HG02943 (cell line): Measurements from ENCODE around the gene CEACAM16.
A peak's percentile ranks its signal among the peaks of the same experiment; 100 is the strongest.
"Not testable (repeated sequence)": the region's sequence is repeated elsewhere in the genome, so short reads cannot be mapped to it uniquely, and the experiment has no call there.

Experiments used
- ATAC-seq: cut with Tn5 transposase; IDR thresholded peaks from one replicate; pipeline ENCODE4 v1.9.1; 2021; ENCODE audit warnings: mild to moderate bottlenecking, low read depth, moderate library complexity; ENCODE audit not compliant: unreplicated experiment

Gene CEACAM16, protein sequence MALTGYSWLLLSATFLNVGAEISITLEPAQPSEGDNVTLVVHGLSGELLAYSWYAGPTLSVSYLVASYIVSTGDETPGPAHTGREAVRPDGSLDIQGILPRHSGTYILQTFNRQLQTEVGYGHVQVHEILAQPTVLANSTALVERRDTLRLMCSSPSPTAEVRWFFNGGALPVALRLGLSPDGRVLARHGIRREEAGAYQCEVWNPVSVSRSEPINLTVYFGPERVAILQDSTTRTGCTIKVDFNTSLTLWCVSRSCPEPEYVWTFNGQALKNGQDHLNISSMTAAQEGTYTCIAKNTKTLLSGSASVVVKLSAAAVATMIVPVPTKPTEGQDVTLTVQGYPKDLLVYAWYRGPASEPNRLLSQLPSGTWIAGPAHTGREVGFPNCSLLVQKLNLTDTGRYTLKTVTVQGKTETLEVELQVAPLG

DNA sequence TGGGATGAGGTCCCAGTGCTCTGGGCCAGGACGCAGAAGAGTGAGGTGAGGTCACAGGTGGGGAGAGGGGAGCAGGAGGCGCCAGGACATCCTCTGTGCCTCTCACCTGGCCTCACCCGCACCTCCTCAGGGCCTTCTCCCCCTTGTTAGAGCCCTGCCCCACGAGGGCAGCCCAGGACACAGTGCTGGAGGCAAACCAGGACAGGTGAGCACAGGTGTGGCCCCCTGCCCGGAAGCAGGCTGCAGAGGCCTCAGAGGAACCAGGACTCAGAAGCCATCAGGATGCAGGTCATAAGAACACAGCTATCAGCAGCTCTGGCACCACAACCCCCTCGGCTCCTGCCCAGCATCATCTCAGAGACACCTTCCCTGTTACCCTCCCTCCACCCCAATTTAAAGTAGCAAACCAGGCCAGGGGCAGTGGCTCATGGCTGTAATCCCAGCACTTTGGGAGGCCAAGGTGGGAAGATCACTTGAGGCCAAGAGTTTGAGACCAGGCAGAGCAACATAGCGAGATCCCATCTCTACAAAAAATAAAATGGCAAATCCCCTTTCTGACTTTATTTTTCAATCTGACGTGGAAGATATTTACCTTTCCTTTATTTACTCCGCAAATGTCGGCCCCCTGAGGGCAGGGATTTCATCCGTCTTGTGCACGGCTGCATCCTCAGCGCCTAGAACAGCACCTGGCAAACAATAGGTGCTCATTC is at the start of gene CEACAM16:
Gene CEACAM16 (plus strand): TSS at position 660 of the 710 bp plus-strand sequence. CDS start 2,306 bp downstream, outside the sequence.
- no peak for ATAC-seq

DNA sequence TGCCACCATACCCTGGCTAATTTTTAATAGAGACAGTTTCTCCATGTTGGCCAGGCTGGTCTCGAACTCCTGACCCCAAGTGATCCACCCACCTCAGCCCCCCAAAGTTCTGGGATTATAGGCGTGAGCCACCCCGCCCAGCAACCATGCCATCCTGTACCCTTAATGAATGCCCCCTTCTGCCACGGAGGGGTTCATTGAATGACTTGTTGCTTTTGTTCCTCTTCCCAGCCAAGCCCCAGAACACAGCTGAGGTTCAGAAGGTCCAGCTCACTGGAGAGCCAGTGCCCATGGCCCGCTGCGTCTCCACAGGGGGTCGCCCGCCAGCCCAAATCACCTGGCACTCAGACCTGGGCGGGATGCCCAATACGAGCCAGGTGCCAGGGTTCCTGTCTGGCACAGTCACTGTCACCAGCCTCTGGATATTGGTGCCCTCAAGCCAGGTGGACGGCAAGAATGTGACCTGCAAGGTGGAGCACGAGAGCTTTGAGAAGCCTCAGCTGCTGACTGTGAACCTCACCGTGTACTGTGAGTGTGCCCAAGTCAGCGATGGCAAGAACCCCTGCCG is 49.3 kb upstream of the CEACAM16 start:
- ATAC-seq: no peak

DNA sequence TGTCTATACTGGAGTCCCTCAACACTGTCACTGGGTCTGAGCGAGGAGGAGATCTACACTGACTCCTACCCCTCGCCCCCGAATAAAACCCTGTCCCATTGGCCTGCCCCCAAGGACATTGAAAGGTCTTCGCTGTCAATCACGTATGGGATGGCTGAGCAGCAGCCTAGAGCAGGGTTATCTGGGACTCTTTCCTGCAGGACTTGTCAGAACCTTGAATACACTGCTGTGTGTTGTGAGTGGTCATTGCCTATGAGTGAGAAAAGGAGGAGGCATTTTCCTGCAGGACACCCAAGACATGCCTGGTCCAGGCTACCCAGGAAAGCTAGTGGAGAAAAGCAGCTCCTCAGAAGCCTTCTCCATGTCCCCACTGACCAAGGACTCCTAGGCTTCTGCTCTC is 45.6 kb upstream of the CEACAM16 start:
- no peak for ATAC-seq

DNA sequence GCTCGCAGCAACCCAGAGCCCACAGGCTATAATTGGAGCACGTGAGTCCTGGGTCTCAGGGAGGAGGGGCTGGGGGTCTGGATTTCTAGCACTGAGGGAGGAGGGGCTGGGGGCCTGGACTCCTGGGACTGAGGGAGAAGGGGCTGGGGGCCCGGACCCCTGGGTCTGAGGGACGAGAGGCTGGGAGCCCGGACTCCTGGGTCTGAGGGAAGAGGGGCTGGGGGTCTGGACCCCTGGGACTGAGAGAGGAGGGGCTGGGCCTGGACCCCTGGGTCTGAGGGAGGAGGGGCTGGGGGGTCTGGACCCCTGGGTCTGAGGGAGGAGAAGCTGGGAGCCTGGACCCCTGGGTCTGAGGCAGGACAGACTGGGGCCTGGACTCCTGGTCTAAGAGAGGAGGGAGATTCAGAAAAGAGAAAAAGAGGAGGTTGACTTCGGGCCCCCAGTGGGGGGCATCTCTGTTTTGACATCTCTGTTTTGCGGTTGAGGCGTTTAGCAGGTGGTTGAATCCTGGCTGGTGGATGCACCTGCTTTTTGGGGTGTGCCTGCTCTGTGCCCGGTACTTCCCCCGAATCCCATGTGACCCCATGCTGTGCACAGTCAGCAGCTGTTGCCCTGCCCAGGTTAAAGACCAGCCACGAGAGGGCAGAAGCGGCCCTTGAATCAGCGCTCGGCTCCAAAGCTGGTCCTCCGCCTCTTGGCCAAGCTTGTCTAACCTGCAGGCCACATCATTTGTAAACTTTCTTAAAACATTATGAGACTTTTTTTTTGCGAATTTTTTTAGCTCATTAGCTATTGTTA is 44.8 kb upstream of the CEACAM16 start:
- ATAC-seq: peak; percentile 87

DNA sequence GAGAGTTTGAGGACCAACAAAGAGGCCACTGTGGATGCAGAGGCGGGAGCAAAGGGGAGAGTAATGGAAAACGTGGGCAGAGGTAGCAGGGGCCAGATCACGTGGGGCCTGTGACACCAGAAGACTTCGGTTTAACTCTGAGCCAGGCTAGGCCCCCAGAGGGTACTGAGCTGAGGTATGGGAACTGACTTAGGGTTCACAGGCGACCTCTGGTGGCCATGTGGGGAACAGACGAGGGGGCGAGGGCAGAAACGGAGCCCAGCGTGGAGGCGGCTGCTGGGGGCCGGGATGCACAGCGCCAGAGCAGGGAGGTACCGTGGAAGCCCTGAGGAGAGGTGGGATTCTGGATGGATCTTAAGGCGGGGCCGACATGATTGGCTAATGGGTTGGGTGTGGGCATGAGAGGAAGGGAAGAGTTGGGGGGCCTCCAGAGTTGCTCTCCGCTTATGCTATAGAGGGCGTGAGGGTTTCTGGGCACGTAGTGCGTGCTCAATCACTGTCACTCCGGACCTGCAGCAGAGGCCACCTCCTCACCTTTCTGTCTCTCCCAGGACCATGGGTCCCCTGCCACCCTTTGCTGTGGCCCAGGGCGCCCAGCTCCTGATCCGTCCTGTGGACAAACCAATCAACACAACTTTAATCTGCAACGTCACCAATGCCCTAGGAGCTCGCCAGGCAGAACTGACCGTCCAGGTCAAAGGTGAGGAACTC is 41.6 kb upstream of the CEACAM16 start:
- ATAC-seq: no peak

GRCh38 chr19:44658069-44658733 is 40.8 kb upstream of the CEACAM16 start:
- no peak for ATAC-seq

DNA sequence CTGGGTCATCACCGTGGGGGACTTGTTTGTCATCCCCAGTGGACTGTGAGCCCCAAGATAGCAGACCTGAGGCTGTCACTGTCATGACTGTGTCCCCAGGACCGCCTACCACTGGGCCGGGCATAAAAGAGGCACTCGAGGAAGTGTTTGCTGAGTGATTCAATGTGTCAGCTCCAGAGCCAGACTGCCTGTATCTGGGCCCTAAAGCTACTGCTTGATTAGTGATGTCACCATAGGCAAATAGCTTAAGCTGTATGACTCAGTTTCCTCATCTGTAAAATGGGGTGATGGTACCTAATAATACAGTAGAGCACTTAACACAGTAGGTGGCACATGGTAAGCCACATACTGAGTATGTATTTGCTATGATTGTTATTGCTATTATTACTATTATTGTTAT is 38.9 kb upstream of the CEACAM16 start:
- no peak for ATAC-seq

GRCh38 chr19:44661205-44661604 is 37.7 kb upstream of the CEACAM16 start:
- ATAC-seq: no peak

- ATAC-seq: no peak
Measured at GRCh38 chr19:44661904-44662303, 37.0 kb upstream of the CEACAM16 start.

DNA sequence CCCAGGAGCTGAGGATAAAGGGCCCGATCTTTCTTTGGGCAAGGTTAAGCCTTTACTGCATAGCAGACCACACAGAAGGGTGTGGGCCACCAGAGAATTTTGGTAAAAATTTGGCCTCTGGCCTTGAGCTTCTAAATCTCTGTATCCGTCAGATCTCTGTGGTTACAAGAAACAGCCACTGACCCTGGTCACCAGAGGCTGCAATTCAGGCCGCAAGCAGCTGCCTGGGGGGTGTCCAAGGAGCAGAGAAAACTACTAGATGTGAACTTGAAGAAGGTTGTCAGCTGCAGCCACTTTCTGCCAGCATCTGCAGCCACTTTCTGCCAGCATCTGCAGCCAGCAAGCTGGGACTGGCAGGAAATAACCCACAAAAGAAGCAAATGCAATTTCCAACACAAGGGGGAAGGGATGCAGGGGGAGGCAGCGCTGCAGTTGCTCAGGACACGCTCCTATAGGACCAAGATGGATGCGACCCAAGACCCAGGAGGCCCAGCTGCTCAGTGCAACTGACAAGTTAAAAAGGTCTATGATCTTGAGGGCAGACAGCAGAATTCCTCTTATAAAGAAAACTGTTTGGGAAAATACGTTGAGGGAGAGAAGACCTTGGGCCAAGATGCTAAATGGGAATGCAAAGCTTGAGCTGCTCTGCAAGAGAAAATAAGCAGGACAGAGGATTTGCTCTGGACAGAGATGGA is 36.1 kb upstream of the CEACAM16 start:
- ATAC-seq: no peak

GRCh38 chr19:44663996-44664395 is 35.0 kb upstream of the CEACAM16 start:
- no peak for ATAC-seq

- no peak for ATAC-seq
Measured at GRCh38 chr19:44664976-44665375, 34.0 kb upstream of the CEACAM16 start.

DNA sequence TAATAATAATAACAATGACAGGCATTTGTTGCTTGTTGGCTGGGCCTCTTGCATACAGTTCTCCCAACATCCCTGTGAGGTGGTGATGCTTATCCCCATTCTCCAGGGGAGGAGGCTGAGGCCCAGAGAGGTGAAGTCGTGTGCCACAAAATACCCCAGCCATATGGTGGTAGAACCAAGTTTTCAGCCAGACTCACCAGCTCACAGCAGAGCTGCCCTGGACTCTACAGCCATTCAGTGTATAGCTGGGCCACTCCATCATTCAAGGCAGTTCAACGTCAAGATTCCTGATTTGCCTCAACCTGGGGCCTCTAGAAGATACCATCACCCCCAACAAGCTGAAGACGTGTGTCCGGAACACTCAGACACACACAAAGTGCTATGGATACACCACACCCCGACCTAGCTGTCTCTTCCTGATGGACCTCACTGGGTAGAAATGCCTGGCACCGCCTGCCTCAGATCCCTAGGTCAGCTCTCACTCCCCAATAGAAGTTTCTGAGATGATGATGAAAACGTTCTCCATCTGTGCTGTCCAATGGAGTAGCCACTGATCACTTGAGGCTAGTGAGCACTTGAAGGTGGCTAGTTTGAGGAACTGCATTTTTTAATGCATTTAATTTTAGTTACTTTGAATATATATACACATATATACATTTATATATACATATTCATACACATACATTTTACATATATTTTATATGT is 31.9 kb upstream of the CEACAM16 start:
- ATAC-seq: no peak

GRCh38 chr19:44668985-44669764 is 29.8 kb upstream of the CEACAM16 start:
- ATAC-seq: no peak

DNA sequence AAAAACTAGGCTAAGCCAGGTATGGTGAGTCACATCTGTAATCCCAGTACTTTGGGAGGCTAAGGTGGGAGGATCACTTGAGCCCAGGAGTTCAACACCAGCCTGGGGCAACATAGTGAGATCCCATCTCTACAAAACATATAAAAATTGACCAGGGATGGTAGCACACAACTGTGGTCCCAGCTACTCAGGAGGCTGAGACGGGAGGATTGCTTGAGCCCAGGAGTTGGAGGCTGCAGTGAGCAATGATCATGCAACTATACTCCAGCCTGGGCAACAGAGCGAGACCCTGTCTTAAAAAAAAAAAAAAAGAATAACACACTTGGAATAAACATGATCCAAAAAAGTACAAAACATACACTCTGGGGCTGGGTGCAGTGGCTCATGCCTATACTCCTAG is 28.9 kb upstream of the CEACAM16 start:
- ATAC-seq: not testable (repeated sequence)

DNA sequence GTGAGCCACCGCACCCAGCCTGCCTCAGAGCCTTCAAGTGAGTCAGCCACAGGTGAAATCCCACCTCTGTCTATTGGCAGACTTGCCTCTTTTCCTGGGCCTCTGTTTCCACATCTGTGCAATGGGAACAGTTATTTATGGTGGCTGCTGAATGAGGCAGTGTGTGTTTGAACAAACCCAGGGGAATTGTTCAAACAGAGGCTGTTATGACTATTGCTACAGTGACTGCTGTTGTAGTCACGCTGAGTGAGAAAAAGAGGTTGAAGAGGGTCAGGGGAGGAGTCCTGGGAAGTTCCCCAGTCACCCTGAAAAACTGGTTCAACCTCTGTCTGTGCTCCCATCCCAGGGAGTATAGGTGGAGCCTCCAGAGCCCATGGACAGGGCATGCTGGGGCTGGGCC is 27.6 kb upstream of the CEACAM16 start, which contains the start of gene CEACAM19:
Gene CEACAM19 (plus strand): TSS at position 83 of the 400 bp plus-strand sequence. CDS start 450 bp downstream, outside the sequence.
- no peak for ATAC-seq

GRCh38 chr19:44672226-44672625 is 26.7 kb upstream of the CEACAM16 start:
- ATAC-seq: no peak
